Stimulated activated CD8-positive, alpha-beta memory T cell treated with anti-CD3 and anti-CD28 coated beads, Interleukin-7, amount 100 ng/mL, for 24 hours (primary cell): ENCODE measurements around the gene ZNF724.

Experiments
- DNase-seq: peaks from one replicate; pipeline ENCODE4 v3.0.0-alpha.2; 2020; ENCODE audit warnings: low read depth

The ZNF724 gene

GRCh38 chr19:23241419-23241818, 8.8 kb downstream of the ZNF724 start:
- DNase-seq = no peak

GRCh38 chr19:23222998-23223652, 27.1 kb downstream of the ZNF724 start:
- DNase-seq = no peak

- no peak for DNase-seq
Measured at GRCh38 chr19:23203841-23204344, 46.3 kb downstream of the ZNF724 start.

GRCh38 chr19:23190341-23190740, 59.9 kb downstream of the ZNF724 start:
- DNase-seq = no peak

- DNase-seq = no peak
Measured at GRCh38 chr19:23183251-23183650, 66.9 kb downstream of the ZNF724 start.
